GM19372 (cell line): ENCODE measurements around the gene MGST1.
A peak's percentile ranks its signal among the peaks of the same experiment; 100 is the strongest.

Experiments used
- ATAC-seq: cut with Tn5 transposase; IDR thresholded peaks from one replicate; pipeline ENCODE4 v1.9.1; 2021; ENCODE audit warnings: mild to moderate bottlenecking, low read depth, moderate library complexity; ENCODE audit not compliant: unreplicated experiment

The MGST1 gene

DNA sequence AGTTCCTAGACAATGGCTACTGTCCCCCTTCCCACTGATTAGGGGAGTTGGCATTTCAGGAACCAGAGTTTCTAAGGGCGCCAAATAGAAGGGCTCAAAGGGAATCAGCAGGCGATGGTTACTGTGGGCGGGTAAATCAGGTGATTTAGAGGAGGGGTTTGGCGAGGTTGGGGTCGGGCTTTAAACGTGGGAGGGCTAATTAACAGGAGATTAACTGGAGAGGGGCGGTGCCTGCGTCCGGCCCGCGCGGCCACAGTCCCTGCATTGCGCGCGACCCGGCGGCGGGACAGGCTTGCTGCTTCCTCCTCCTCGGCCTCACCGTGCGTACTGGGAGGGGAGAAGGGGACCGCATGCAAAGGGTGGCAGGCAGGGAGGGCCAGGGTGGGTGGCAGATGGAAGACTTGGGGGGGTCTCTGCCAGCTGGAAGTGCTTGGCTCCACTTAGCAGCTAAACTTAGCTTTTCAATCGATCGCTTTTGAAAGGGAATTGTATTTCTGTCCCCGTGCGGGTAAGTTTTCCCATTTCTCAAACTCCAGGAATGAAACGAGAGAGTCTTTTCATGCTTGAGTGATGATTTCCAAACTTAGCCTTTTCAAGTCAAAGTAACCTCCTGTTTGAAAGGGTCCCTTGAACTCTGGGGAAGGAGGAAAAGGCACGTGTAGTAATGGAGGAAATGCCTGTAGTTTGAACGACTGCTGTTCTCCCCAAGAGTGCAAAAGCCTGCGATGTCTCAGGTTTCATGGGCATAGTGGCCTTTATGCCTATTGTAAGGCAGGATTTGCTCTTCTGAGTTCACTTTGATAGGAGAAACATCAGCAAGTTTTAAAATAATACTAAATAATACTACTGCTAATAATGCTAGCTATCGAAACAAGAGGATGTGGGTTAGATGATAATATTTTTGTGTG, at the start of gene MGST1:
MGST1 (plus strand) TSS at position 255 of the 908 bp plus-strand sequence. CDS start 6,608 bp downstream, outside the sequence.
- peak; percentile 63 for ATAC-seq

- ATAC-seq = no peak
Observed at GRCh38 chr12:16299403-16299802, 48.0 kb upstream of the MGST1 start.

DNA sequence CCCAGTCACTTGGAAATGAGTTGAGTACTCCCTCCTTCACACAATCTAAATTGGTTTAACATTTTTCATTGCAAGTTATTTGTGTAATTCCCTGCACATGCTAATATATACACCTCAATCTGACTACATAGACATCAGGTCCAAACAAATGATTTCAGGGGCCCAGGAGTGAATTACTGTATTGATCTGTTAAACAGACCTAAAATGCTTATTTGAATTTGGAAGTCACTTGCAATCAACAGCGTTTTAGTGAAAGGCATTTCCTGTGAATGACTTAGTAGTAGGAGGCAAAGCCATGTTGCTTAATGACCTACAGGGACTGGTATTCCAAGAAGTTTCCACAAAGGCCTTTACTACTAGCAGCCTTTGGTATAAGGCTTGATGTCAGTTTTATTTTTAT, 47.3 kb upstream of the MGST1 start:
- ATAC-seq = no peak

- no peak for ATAC-seq
Observed at GRCh38 chr12:16300736-16301135, 46.7 kb upstream of the MGST1 start.

GRCh38 chr12:16303939-16304338, 43.5 kb upstream of the MGST1 start:
- no peak for ATAC-seq

- no peak for ATAC-seq
Observed at GRCh38 chr12:16307856-16308475, 39.5 kb upstream of the MGST1 start.

DNA sequence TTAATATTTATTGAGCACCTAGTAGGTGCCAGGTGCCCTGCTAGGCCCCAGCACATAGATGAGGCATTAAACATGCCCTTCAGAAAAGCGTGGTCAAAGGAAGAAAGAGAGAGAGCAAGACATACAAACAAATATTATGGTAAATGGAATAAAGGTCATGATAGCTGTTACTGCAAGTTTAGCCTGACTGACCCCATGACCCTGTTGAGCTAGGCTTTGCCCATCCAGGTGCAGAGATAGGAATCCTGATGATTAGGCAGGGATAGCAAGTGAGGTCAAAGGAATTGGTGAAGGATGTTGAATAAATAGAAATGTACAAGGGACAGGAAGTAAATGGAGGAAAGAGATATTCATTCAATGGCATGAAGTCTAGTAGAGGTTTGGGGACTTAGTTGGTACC, 36.5 kb upstream of the MGST1 start:
- no peak for ATAC-seq

GRCh38 chr12:16323010-16323409, 24.4 kb upstream of the MGST1 start:
- ATAC-seq = no peak

- no peak for ATAC-seq
Observed at GRCh38 chr12:16323638-16324037, 23.8 kb upstream of the MGST1 start.

DNA sequence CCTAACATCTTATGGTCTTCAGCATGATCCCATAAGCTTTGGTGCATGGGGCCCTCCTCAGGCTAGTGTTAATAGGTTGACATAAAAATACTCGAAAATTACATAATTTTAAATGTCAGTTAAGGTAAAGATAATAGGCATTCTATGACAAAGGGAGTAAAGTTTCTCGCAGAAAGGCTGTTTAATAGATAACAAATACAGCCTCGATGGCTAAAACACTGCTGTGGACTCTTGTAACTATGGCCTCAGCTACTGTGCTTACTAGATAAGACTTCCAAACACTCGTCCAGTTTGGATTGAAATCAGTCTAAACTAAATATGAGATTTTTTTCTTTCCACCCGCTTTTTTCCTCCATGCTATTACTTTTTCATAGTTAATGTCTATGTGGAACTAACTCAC, 23.2 kb upstream of the MGST1 start:
- ATAC-seq = no peak

- ATAC-seq = no peak
Observed at GRCh38 chr12:16324772-16325171, 22.7 kb upstream of the MGST1 start.

GRCh38 chr12:16325426-16325825, 22.0 kb upstream of the MGST1 start:
- ATAC-seq = no peak

DNA sequence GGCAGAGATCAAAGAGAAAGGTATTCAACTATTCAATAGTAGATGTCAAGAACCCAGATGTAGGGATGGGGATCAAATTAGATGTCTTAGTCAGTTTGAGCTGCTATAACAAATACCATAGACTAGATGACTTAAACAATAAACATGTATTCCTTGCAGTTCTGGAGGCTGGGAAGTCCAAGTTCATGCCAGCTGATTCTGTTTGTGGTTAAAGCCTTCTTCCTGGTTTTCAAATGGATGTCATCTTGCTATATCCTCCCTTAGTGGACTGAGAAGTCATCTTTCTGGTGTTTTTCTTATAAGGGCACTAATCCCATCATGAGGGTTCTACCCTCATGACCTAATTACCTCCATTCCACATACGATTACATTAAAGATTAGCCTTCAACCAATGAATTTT, 19.5 kb upstream of the MGST1 start:
- ATAC-seq = no peak

DNA sequence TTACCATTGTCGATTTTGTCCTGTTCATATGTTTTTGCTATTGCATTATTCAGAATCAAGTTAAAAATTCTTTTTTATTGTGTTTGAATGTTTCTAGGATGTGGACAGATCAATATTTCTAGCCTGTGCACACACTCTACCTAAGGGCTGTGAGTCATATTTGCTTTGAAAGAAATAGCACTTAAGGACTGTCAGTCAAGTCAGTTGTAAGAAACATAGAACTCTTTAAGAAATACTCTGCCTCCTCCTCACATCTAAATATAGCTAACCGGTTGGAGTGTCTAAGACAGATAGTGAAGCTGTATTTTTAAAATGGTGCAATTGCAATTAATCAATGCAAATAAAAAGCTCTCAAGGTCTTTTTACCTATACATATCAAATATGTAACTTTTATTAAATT, 17.9 kb upstream of the MGST1 start:
- ATAC-seq = no peak

DNA sequence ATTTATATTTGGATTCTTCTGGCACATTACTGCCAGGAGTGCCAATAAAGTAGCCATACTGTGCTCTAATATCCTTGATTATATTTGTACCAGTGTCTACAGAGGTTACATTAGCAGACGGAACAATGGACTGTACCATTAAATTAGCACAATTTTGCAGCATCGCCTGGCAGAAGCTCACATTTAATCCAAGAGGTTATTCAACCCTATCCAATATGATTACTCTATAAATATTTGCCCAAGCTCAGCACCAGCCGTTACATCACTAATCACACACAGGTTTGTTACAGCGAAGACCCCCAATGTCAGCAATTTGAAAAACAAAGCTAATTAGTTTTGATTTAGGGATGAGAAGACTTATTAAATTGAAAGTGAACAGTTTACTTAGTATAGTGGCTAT, 16.9 kb upstream of the MGST1 start:
- ATAC-seq = no peak

- no peak for ATAC-seq
Observed at GRCh38 chr12:16331998-16332397, 15.4 kb upstream of the MGST1 start.

GRCh38 chr12:16335838-16336237, 11.6 kb upstream of the MGST1 start:
- no peak for ATAC-seq

DNA sequence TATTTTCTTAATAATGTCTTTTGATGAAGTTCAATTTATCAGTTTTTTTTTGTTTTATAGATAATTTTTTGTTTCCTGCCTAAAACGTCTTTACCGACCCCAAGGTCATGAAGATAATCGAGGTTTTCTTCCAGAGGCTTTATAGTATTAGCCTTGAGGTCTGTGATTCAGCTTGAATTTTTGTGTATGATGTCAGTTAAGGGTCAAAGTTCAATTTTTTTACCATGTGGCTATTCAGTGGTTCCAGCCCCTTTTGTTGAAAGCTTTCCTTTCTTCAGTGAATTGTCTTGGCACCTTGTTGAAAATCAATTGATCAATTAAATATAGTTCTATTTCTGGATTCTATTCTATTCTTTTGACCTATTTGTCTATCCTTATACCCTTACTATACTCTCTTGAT, 3.2 kb upstream of the MGST1 start:
- no peak for ATAC-seq

DNA sequence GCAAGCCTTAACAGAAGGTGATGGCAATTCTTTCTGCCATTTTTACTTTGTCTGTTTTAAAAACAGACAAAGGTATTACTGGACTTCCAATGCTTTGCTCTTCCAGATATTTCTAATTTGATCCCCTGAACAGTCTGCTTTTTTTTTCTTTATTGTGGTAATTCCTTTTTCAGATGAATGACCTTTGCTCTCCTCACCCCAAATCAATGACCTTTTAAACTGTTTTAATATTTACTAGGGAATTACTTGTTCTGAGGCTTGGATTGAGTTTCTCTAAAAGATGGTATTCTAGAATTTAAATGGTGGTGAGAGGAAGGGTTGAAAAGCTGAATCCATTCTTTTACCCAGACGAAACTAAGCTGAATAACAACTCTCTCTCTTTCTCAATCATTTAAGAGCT, 2.3 kb upstream of the MGST1 start:
- no peak for ATAC-seq

GRCh38 chr12:16346958-16347357, 487 bp upstream of the MGST1 start:
- ATAC-seq = no peak

DNA sequence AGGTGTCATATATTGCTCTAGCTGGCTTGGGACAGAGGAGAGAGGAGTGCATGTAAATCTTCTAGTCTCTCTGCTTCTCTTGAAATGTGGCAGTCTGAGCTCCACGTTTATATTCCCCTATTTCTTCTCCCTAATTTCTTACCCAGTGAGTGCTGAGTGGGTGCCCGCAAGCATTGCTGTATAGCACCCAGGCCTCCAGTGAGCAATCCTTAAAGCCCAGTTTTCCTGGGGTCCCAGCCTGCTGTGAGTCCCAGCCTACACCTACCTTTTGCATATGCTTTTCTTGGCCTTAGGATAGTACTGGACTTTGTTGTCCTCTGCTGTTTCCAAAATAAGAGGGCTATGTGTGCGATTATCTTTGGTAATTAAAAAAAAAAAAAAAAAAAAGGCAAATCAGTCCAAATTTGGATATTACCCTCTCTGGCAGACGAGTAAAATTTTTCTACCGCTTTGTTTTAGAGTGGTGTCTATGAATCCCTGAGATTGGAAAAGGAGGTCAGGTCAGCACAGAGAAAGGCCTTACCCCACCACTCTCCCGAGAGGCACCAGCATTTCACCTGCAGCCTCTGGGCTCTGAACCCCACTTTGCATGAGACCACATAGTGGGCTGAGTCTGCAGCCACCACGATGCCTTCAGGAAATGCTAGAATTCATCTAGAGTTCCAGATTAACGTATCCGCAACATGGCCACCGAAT, 1.1 kb downstream of the MGST1 start:
- peak; percentile 47 for ATAC-seq

GRCh38 chr12:16349131-16349460, 1.7 kb downstream of the MGST1 start:
- peak; percentile 13 for ATAC-seq
